WTC11 (cell line): ENCODE measurements around the gene DEFB126. TPM values are rescaled to one million over a fixed set of nuclear protein-coding genes. Genes with fewer than 3 reads are reported as not detected.

ENCODE experiments used
- ATAC-seq: fragments of 200-7000 bp; cut with Tn5 transposase; 2 replicates; pipeline ENCODE4 v1.10.0; 2021; ENCODE audit warnings: mild to moderate bottlenecking, moderate library complexity
- CTCF ChIA-PET: fragments of 300-600 bp; sonication (Branson Sonifier 250); formaldehyde crosslinking; loops from one replicate; lab custom pipeline; 2021; ENCODE audit warnings: antibody characterized with exemption; lab: Charles Lee
- POLR2A ChIA-PET: fragments of 350-600 bp; sonication (Branson Sonifier 250); formaldehyde crosslinking; loops from one replicate; lab custom pipeline; 2021; ENCODE audit warnings: antibody characterized with exemption; lab: Charles Lee
- DNase-seq: peaks from one replicate; pipeline ENCODE4 v3.0.0; 2021; ENCODE audit warnings: low spot score
- H3K27ac Mint-ChIP-seq: 2 replicates; pipeline ENCODE4 v1.8.0; 2021; ENCODE audit warnings: mixed read lengths
- H3K27me3 Mint-ChIP-seq: 2 replicates; pipeline ENCODE4 v1.8.0; 2021; ENCODE audit warnings: low read depth, mild to moderate bottlenecking, moderate library complexity, mixed read lengths
- H3K36me3 Mint-ChIP-seq: 2 replicates; pipeline ENCODE4 v1.8.0; 2021; ENCODE audit warnings: mixed read lengths
- H3K4me1 Mint-ChIP-seq: 2 replicates; pipeline ENCODE4 v1.8.0; 2022; ENCODE audit warnings: mixed read lengths
- H3K4me3 Mint-ChIP-seq: 2 replicates; pipeline ENCODE4 v1.8.0; 2021; ENCODE audit warnings: mild to moderate bottlenecking, moderate library complexity, mixed read lengths
- H3K9me3 Mint-ChIP-seq: 2 replicates; pipeline ENCODE4 v1.8.0; 2021; ENCODE audit warnings: mixed read lengths
- ARID4B ChIP-seq: sonication (generic); formaldehyde crosslinking; IDR thresholded peaks from 2 replicates; pipeline ENCODE4 v1.8.0; 2023; ENCODE audit warnings: missing genetic modification reagents, mild to moderate bottlenecking, borderline replicate concordance
- ATF1 ChIP-seq: sonication (generic); formaldehyde crosslinking; IDR thresholded peaks from 2 replicates; pipeline ENCODE4 v1.8.1; 2023; ENCODE audit warnings: mild to moderate bottlenecking, moderate library complexity, missing genetic modification reagents
- E2F4 ChIP-seq: sonication (generic); formaldehyde crosslinking; IDR thresholded peaks from 2 replicates; pipeline ENCODE4 v1.8.1; 2022; ENCODE audit warnings: low read depth, mild to moderate bottlenecking, moderate library complexity, missing genetic modification reagents, borderline replicate concordance
- ESRRA ChIP-seq: sonication (generic); formaldehyde crosslinking; IDR thresholded peaks from 2 replicates; pipeline ENCODE4 v1.8.1; 2022; ENCODE audit warnings: mild to moderate bottlenecking, missing genetic modification reagents, borderline replicate concordance
- ETV6 ChIP-seq: sonication (generic); formaldehyde crosslinking; IDR thresholded peaks from 2 replicates; pipeline ENCODE4 v1.8.1; 2022; ENCODE audit warnings: mild to moderate bottlenecking, missing genetic modification reagents
- FOXJ3 ChIP-seq: sonication (generic); formaldehyde crosslinking; IDR thresholded peaks from 2 replicates; pipeline ENCODE4 v1.9.0; 2021; ENCODE audit warnings: missing genetic modification reagents, mild to moderate bottlenecking, borderline replicate concordance
- JUN ChIP-seq: sonication (generic); formaldehyde crosslinking; IDR thresholded peaks from 2 replicates; pipeline ENCODE4 v1.8.0; 2023; ENCODE audit warnings: mild to moderate bottlenecking, missing genetic modification reagents
- TCF7 ChIP-seq: sonication (generic); formaldehyde crosslinking; IDR thresholded peaks from 2 replicates; pipeline ENCODE4 v1.8.0; 2022; ENCODE audit warnings: mild to moderate bottlenecking, low read depth, missing genetic modification reagents, moderate library complexity
- ZMAT4 ChIP-seq: fragments of 250-450 bp; sonication (Bioruptor Pico); IDR thresholded peaks from 2 replicates; pipeline ENCODE4 v1.9.0; 2021; ENCODE audit warnings: mild to moderate bottlenecking
- total RNA-seq: library from RNA; stranded (reverse); gene quantifications from 3 replicates; pipeline ENCODE4 v1.2.3, GENCODE V29; 2021
- TF ChIP-seq, protein P1 (sequence below): sonication (generic); formaldehyde crosslinking; IDR thresholded peaks from 2 replicates; pipeline ENCODE4 v1.8.0; 2022; ENCODE audit warnings: mild to moderate bottlenecking, missing genetic modification reagents
- TF ChIP-seq, protein P2 (sequence below): sonication (generic); formaldehyde crosslinking; conservative IDR thresholded peaks from 2 replicates; pipeline ENCODE4 v1.8.1; 2023; ENCODE audit warnings: mild to moderate bottlenecking, low read depth, missing genetic modification reagents, moderate library complexity
- TF ChIP-seq, protein P3 (sequence below): sonication (generic); formaldehyde crosslinking; IDR thresholded peaks from 2 replicates; pipeline ENCODE4 v1.8.1; 2022; ENCODE audit warnings: missing genetic modification reagents, borderline replicate concordance
- TF ChIP-seq, protein P4 (sequence below): sonication (generic); formaldehyde crosslinking; IDR thresholded peaks from 2 replicates; pipeline ENCODE4 v1.8.1; 2023; ENCODE audit warnings: mild to moderate bottlenecking, missing genetic modification reagents
- TF ChIP-seq, protein P5 (sequence below): sonication (generic); formaldehyde crosslinking; IDR thresholded peaks from 2 replicates; pipeline ENCODE4 v1.8.0; 2023; ENCODE audit warnings: missing genetic modification reagents
- TF ChIP-seq, protein P6 (sequence below): sonication (generic); formaldehyde crosslinking; IDR thresholded peaks from 2 replicates; pipeline ENCODE4 v1.8.0; 2023; ENCODE audit warnings: mild to moderate bottlenecking, missing genetic modification reagents

Gene DEFB126
- total RNA-seq, 1 experiment from 2014 or later = not detected

GRCh38 chr20:93641-94040, 48.7 kb upstream of the DEFB126 start:
- H3K4me3 Mint-ChIP-seq = no peak overlapping the region
- H3K27ac Mint-ChIP-seq = no peak overlapping the region
- ATAC-seq = no peak
- CTCF ChIA-PET = interaction anchor here (1.0 kb wide), 1 partner anchor 126 kb away, joined by 3 read pairs; no protein-coding TSS in a partner anchor
- TF ChIP-seq FOXJ3 = no peak
- TF ChIP-seq, protein P1, sequence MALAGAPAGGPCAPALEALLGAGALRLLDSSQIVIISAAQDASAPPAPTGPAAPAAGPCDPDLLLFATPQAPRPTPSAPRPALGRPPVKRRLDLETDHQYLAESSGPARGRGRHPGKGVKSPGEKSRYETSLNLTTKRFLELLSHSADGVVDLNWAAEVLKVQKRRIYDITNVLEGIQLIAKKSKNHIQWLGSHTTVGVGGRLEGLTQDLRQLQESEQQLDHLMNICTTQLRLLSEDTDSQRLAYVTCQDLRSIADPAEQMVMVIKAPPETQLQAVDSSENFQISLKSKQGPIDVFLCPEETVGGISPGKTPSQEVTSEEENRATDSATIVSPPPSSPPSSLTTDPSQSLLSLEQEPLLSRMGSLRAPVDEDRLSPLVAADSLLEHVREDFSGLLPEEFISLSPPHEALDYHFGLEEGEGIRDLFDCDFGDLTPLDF = no peak
- TF ChIP-seq, protein P2, sequence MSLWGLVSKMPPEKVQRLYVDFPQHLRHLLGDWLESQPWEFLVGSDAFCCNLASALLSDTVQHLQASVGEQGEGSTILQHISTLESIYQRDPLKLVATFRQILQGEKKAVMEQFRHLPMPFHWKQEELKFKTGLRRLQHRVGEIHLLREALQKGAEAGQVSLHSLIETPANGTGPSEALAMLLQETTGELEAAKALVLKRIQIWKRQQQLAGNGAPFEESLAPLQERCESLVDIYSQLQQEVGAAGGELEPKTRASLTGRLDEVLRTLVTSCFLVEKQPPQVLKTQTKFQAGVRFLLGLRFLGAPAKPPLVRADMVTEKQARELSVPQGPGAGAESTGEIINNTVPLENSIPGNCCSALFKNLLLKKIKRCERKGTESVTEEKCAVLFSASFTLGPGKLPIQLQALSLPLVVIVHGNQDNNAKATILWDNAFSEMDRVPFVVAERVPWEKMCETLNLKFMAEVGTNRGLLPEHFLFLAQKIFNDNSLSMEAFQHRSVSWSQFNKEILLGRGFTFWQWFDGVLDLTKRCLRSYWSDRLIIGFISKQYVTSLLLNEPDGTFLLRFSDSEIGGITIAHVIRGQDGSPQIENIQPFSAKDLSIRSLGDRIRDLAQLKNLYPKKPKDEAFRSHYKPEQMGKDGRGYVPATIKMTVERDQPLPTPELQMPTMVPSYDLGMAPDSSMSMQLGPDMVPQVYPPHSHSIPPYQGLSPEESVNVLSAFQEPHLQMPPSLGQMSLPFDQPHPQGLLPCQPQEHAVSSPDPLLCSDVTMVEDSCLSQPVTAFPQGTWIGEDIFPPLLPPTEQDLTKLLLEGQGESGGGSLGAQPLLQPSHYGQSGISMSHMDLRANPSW (CRISPR knock-in tag) = no peak
- no peak for TF ChIP-seq ATF1 (CRISPR knock-in tag)
- no peak for TF ChIP-seq E2F4 (CRISPR knock-in tag)
- TF ChIP-seq JUN = no peak
- TF ChIP-seq ARID4B = no peak
- no peak for TF ChIP-seq ETV6
- TF ChIP-seq, protein P3, sequence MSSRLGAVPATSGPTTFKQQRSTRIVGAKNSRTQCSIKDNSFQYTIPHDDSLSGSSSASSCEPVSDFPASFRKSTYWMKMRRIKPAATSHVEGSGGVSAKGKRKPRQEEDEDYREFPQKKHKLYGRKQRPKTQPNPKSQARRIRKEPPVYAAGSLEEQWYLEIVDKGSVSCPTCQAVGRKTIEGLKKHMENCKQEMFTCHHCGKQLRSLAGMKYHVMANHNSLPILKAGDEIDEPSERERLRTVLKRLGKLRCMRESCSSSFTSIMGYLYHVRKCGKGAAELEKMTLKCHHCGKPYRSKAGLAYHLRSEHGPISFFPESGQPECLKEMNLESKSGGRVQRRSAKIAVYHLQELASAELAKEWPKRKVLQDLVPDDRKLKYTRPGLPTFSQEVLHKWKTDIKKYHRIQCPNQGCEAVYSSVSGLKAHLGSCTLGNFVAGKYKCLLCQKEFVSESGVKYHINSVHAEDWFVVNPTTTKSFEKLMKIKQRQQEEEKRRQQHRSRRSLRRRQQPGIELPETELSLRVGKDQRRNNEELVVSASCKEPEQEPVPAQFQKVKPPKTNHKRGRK (CRISPR knock-in tag) = no peak
- TF ChIP-seq, protein P4, sequence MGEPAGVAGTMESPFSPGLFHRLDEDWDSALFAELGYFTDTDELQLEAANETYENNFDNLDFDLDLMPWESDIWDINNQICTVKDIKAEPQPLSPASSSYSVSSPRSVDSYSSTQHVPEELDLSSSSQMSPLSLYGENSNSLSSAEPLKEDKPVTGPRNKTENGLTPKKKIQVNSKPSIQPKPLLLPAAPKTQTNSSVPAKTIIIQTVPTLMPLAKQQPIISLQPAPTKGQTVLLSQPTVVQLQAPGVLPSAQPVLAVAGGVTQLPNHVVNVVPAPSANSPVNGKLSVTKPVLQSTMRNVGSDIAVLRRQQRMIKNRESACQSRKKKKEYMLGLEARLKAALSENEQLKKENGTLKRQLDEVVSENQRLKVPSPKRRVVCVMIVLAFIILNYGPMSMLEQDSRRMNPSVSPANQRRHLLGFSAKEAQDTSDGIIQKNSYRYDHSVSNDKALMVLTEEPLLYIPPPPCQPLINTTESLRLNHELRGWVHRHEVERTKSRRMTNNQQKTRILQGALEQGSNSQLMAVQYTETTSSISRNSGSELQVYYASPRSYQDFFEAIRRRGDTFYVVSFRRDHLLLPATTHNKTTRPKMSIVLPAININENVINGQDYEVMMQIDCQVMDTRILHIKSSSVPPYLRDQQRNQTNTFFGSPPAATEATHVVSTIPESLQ (CRISPR knock-in tag) = no peak
- TF ChIP-seq ESRRA (CRISPR knock-in tag) = no peak
- TF ChIP-seq ZMAT4 (CRISPR knock-in tag) = no peak
- no peak for TF ChIP-seq TCF7 (CRISPR knock-in tag)
- TF ChIP-seq, protein P5, sequence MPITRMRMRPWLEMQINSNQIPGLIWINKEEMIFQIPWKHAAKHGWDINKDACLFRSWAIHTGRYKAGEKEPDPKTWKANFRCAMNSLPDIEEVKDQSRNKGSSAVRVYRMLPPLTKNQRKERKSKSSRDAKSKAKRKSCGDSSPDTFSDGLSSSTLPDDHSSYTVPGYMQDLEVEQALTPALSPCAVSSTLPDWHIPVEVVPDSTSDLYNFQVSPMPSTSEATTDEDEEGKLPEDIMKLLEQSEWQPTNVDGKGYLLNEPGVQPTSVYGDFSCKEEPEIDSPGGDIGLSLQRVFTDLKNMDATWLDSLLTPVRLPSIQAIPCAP (CRISPR knock-in tag) = no peak
- TF ChIP-seq, protein P6, sequence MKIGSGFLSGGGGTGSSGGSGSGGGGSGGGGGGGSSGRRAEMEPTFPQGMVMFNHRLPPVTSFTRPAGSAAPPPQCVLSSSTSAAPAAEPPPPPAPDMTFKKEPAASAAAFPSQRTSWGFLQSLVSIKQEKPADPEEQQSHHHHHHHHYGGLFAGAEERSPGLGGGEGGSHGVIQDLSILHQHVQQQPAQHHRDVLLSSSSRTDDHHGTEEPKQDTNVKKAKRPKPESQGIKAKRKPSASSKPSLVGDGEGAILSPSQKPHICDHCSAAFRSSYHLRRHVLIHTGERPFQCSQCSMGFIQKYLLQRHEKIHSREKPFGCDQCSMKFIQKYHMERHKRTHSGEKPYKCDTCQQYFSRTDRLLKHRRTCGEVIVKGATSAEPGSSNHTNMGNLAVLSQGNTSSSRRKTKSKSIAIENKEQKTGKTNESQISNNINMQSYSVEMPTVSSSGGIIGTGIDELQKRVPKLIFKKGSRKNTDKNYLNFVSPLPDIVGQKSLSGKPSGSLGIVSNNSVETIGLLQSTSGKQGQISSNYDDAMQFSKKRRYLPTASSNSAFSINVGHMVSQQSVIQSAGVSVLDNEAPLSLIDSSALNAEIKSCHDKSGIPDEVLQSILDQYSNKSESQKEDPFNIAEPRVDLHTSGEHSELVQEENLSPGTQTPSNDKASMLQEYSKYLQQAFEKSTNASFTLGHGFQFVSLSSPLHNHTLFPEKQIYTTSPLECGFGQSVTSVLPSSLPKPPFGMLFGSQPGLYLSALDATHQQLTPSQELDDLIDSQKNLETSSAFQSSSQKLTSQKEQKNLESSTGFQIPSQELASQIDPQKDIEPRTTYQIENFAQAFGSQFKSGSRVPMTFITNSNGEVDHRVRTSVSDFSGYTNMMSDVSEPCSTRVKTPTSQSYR = no peak
- peaks cover 4% of the 10 kb centered on the region; the same call in 1 of the 2 replicates for H3K36me3 Mint-ChIP-seq
- no peak for DNase-seq
- peaks cover 43% of the 10 kb centered on the region for H3K9me3 Mint-ChIP-seq
- H3K4me1 Mint-ChIP-seq = no peaks in the 10 kb centered on the region
- peaks cover 58% of the 10 kb centered on the region for H3K27me3 Mint-ChIP-seq
- POLR2A ChIA-PET = no interaction called here
